Measurements from ENCODE around the gene ALG12. TPM values are rescaled to one million over a fixed set of nuclear protein-coding genes. Genes with fewer than 3 reads are reported as not detected.

ALG12 gene
- total and polyA plus RNA-seq, 8 donors: 2.3 to 30.7 (median 9.0) TPM

- peaks cover 0 to 7% (median 0%) of the 10 kb centered on the region in 4 donors for H3K9me3 ChIP-seq
- no peak for TF ChIP-seq CTCF (IDR thresholded peaks at IDR 0.05)
- WGBS, 5 donors: 93 to 99% (median 96%) methylated on average over 4 of the region's 4 CpGs
- no peak for DNase-seq
- H3K27ac ChIP-seq: no peak overlapping the region
- peaks cover 7 to 52% (median 34%) of the 10 kb centered on the region in 4 donors for H3K36me3 ChIP-seq
- no peaks in the 10 kb centered on the region for H3K27me3 ChIP-seq
- intact Hi-C loops (cut with DNase I; ENCODE audit: low total_unique reads): no loop called here
- H3K4me3 ChIP-seq: no peak overlapping the region
- H3K4me1 ChIP-seq: no peaks in the 10 kb centered on the region
These were observed 25.9 kb downstream of the ALG12 start for GRCh38 chr22:49892226-49892899.

- Histone ChIP-seq H3K27ac (no peak overlapping the region), H3K4me3 (no peak overlapping the region), H3K36me3 (peaks cover 30 to 78% (median 64%) of the 10 kb centered on the region in 4 donors), H3K27me3 (no peaks in the 10 kb centered on the region), H3K4me1 (no peaks in the 10 kb centered on the region), H3K9me3 (peaks cover 0 to 7% (median 0%) of the 10 kb centered on the region in 4 donors)
- DNase-seq: no peak
- 91 to 97% (median 95%) methylated on average over 5 of the region's 5 CpGs for WGBS, 5 donors
- intact Hi-C loops (cut with DNase I; ENCODE audit: low total_unique reads): no loop called here
- no peak for TF ChIP-seq EP300 (IDR thresholded peaks at IDR 0.05)
- no peak for TF ChIP-seq POLR2AphosphoS5 (IDR thresholded peaks at IDR 0.05)
- TF ChIP-seq POLR2A (IDR thresholded peaks at IDR 0.05): no peak
- no peak for TF ChIP-seq CTCF (IDR thresholded peaks at IDR 0.05)
These were observed 29.2 kb downstream of the ALG12 start for GRCh38 chr22:49889071-49889470.

- intact Hi-C loops (cut with DNase I; ENCODE audit: low total_unique reads): no loop called here
- Histone ChIP-seq H3K27ac (no peak overlapping the region), H3K27me3 (no peaks in the 10 kb centered on the region), H3K9me3 (peaks cover 0 to 7% (median 0%) of the 10 kb centered on the region in 4 donors), H3K4me3 (no peak overlapping the region), H3K4me1 (no peaks in the 10 kb centered on the region), H3K36me3 (peaks cover 34 to 82% (median 70%) of the 10 kb centered on the region in 4 donors)
- 94 to 97% (median 96%) methylated on average over 9 of the region's 9 CpGs for WGBS, 5 donors
- no peak for DNase-seq
- TF ChIP-seq POLR2AphosphoS5 (IDR thresholded peaks at IDR 0.05) (no peak), EP300 (IDR thresholded peaks at IDR 0.05) (no peak), POLR2A (IDR thresholded peaks at IDR 0.05) (no peak), CTCF (IDR thresholded peaks at IDR 0.05) (no peak)
These were observed 30.5 kb downstream of the ALG12 start for GRCh38 chr22:49887702-49888101.

GRCh38 chr22:49887064-49887451, 31.2 kb downstream of the ALG12 start:
- TF ChIP-seq POLR2AphosphoS5 (IDR thresholded peaks at IDR 0.05) (no peak), CTCF (IDR thresholded peaks at IDR 0.05) (no peak), EP300 (IDR thresholded peaks at IDR 0.05) (no peak)
- Histone ChIP-seq H3K27me3 (no peaks in the 10 kb centered on the region), H3K9me3 (peaks cover 0 to 7% (median 0%) of the 10 kb centered on the region in 4 donors), H3K27ac (no peak overlapping the region), H3K36me3 (peaks cover 34 to 76% (median 64%) of the 10 kb centered on the region in 4 donors), H3K4me1 (no peaks in the 10 kb centered on the region), H3K4me3 (no peak overlapping the region)
- intact Hi-C loops (cut with DNase I; ENCODE audit: low total_unique reads): no loop called here
- WGBS, 5 donors: 94 to 97% (median 95%) methylated on average over 14 of the region's 14 CpGs
- DNase-seq: no peak

Data from stomach (tissue), 9 donors.